Measurements from ENCODE around the gene MRPL37.

Gene MRPL37

GRCh38 chr1:54174106-54174505 is 25.9 kb upstream of the MRPL37 start:
- no peak for DNase-seq (ENCODE audit: low read depth)
- no peak overlapping the region for H3K4me3 ChIP-seq (ENCODE audit: low read depth, low read length)
- TF ChIP-seq POLR2A (IDR thresholded peaks at IDR 0.05; ENCODE audit: extremely low read depth, insufficient read length): no peak

- no peak for DNase-seq (ENCODE audit: low read depth)
- TF ChIP-seq, protein P1, sequence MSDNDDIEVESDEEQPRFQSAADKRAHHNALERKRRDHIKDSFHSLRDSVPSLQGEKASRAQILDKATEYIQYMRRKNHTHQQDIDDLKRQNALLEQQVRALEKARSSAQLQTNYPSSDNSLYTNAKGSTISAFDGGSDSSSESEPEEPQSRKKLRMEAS (IDR thresholded peaks at IDR 0.05; ENCODE audit: low read depth, low read length): no peak
- no peak for TF ChIP-seq POLR2A (IDR thresholded peaks at IDR 0.05; ENCODE audit: extremely low read depth, insufficient read length)
- TF ChIP-seq MYC (IDR thresholded peaks at IDR 0.05; ENCODE audit: low read depth, low read length): no peak
- no peak for TF ChIP-seq CTCF (IDR thresholded peaks at IDR 0.05; ENCODE audit: low read depth, low read length)
- H3K4me3 ChIP-seq (ENCODE audit: low read depth, low read length): no peak overlapping the region
Observed at GRCh38 chr1:54176621-54177327, 23.2 kb upstream of the MRPL37 start.

GRCh38 chr1:54177726-54178125 is 22.2 kb upstream of the MRPL37 start:
- no peak overlapping the region for H3K4me3 ChIP-seq (ENCODE audit: low read depth, low read length)
- no peak for DNase-seq (ENCODE audit: low read depth)
- TF ChIP-seq POLR2A (IDR thresholded peaks at IDR 0.05; ENCODE audit: extremely low read depth, insufficient read length): no peak
- TF ChIP-seq, protein P1 (IDR thresholded peaks at IDR 0.05; ENCODE audit: low read depth, low read length): no peak
- no peak for TF ChIP-seq CTCF (IDR thresholded peaks at IDR 0.05; ENCODE audit: low read depth, low read length)
- no peak for TF ChIP-seq MYC (IDR thresholded peaks at IDR 0.05; ENCODE audit: low read depth, low read length)

- H3K4me3 ChIP-seq (ENCODE audit: low read depth, low read length): no peak overlapping the region
- TF ChIP-seq, protein P1 (IDR thresholded peaks at IDR 0.05; ENCODE audit: low read depth, low read length): no peak
- TF ChIP-seq MYC (IDR thresholded peaks at IDR 0.05; ENCODE audit: low read depth, low read length): no peak
- no peak for TF ChIP-seq CTCF (IDR thresholded peaks at IDR 0.05; ENCODE audit: low read depth, low read length)
- TF ChIP-seq POLR2A (IDR thresholded peaks at IDR 0.05; ENCODE audit: extremely low read depth, insufficient read length): no peak
- no peak for DNase-seq (ENCODE audit: low read depth)
Observed at GRCh38 chr1:54178296-54179070, 21.5 kb upstream of the MRPL37 start.

DNA sequence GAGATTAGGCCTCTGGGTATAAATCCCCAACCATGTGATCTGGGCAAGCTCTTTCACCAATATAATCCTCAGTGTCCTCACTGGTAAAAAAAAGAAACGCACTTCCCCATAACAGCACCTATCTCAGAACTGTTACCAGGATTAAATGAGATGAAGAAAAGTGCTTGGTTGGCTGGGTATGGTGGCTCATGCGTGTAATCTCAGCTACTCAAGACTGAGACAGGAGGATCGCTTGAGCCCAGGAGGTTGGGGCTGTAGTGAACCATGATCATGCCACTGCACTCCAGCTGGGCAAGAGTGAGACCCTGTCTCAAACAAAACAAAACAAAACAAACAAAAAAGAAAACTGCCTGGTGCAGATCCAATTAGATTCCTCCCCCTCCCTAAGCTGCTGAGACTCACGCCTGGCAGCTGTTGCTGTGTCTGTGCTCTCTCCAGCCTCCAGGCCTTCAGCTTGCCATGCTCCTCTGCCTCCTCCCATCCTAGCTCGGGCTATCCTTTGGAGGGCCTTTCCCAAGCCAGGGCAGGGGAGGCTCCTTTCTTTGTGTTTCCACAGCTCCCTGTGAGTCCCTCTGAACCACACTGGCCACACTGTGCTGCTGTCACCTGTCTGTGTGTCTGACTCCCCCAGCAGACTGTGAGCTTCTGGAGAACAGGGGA is 19.1 kb upstream of the MRPL37 start:
- TF ChIP-seq MYC (IDR thresholded peaks at IDR 0.05; ENCODE audit: low read depth, low read length) (no peak), POLR2A (IDR thresholded peaks at IDR 0.05; ENCODE audit: extremely low read depth, insufficient read length) (no peak), CTCF (IDR thresholded peaks at IDR 0.05; ENCODE audit: low read depth, low read length) (no peak)
- TF ChIP-seq, protein P1 (IDR thresholded peaks at IDR 0.05; ENCODE audit: low read depth, low read length): no peak
- no peak overlapping the region for H3K4me3 ChIP-seq (ENCODE audit: low read depth, low read length)
- DNase-seq (ENCODE audit: low read depth): no peak

GRCh38 chr1:54186056-54186455 is 13.9 kb upstream of the MRPL37 start:
- DNase-seq (ENCODE audit: low read depth): no peak
- TF ChIP-seq, protein P1 (IDR thresholded peaks at IDR 0.05; ENCODE audit: low read depth, low read length): no peak
- no peak for TF ChIP-seq CTCF (IDR thresholded peaks at IDR 0.05; ENCODE audit: low read depth, low read length)
- no peak for TF ChIP-seq POLR2A (IDR thresholded peaks at IDR 0.05; ENCODE audit: extremely low read depth, insufficient read length)
- no peak for TF ChIP-seq MYC (IDR thresholded peaks at IDR 0.05; ENCODE audit: low read depth, low read length)
- H3K4me3 ChIP-seq (ENCODE audit: low read depth, low read length): no peak overlapping the region

All from NB4 (cell line).